ENCODE measurements around the gene RNU1-3.

The RNU1-3 gene

GRCh38 chr1:16617114-16617631, 49.6 kb downstream of the RNU1-3 start:
- no peaks in the 10 kb centered on the region for H3K9me3 ChIP-seq (ENCODE audit: control insufficient read depth in 5 of 5, low read length in 5 of 5)
- peaks cover 2 to 25% (median 17%) of the 10 kb centered on the region in 5 donors for H3K4me1 ChIP-seq (ENCODE audit: control insufficient read depth in 5 of 5, insufficient read depth in 5 of 5, low read length in 5 of 5)
- H3K27me3 ChIP-seq (ENCODE audit: control insufficient read depth in 5 of 5, insufficient read depth in 4 of 5, low read length in 5 of 5): no peaks in the 10 kb centered on the region
- no peak overlapping the region for H3K4me3 ChIP-seq (ENCODE audit: low read depth in 1 of 5, low read length in 5 of 5)
- H3K36me3 ChIP-seq (ENCODE audit: control insufficient read depth in 5 of 5, insufficient read depth in 5 of 5, low read length in 5 of 5): peaks cover 5 to 38% (median 25%) of the 10 kb centered on the region in 5 donors
- H3K27ac ChIP-seq (ENCODE audit: low read depth, low read length): no peak overlapping the region
- H3K9ac ChIP-seq (ENCODE audit: low read length in 5 of 5): peak overlapping the region in 2 of 5 donors; percentile 1 to 9

Measured in subcutaneous abdominal adipose tissue (tissue), 5 donors.